Measurements from ENCODE around the gene RHOJ. TPM values are rescaled to one million over a fixed set of nuclear protein-coding genes. Genes with fewer than 3 reads are reported as not detected.

RHOJ gene
- total and polyA plus RNA-seq, 2 of the 8 experiments (the other 6 are each of a cell fraction or from before 2014, with no cell fraction given), result 0.11 TPM; not detected in 1

DNA sequence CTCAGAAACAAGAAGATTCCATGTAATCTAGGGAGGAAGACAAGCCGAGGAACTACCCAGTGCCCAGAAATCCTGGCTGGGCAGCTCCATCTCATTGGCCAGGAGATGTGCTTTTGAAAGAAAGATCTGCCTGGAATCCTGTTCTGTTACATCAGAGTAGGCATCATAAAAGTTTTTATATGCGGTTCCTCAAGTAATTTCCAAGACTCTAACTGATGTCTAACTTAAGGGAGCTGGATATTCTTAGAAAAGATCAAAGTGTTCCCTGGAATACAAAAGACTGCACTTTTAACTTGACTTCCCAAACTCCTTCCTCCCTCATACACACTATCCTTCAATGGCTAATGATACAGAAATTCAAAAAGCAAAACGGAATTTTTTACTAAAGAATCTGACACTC is 16.3 kb downstream of the RHOJ start (continued):
- TF ChIP-seq CREB1 (IDR thresholded peaks at IDR 0.05) (no peak), SP2 (IDR thresholded peaks at IDR 0.05; ENCODE audit: low read length) (no peak), SIRT6 (IDR thresholded peaks at IDR 0.05; ENCODE audit: low read length) (no peak)

Measured in H1 (cell line).